Breast epithelium (tissue), 4 donors: Measurements from ENCODE around the gene HEBP2. TPM values are rescaled to one million over a fixed set of nuclear protein-coding genes. Genes with fewer than 3 reads are reported as not detected.

Source experiments
- DNase-seq, 2 donors: peaks; one replicate each; pipeline ENCODE4 v3.0.0-alpha.2; 2019; ENCODE audit warnings: low spot score in 2 of 2
- H3K27ac ChIP-seq, 2 donors: fragments of 200-600 bp; sonication (generic) in 1 of 2; one replicate each; pipeline ENCODE4 v1.5.1; 2016 to 2019; ENCODE audit warnings: mild to moderate bottlenecking in 1 of 2
- H3K27me3 ChIP-seq, 2 donors: fragments of 200-600 bp; sonication (generic) in 1 of 2; one replicate each; pipeline versions ENCODE4 v1.5.1 to v1.6.0; 2017 to 2019; ENCODE audit warnings: control low read depth in 1 of 2, mild to moderate bottlenecking in 1 of 2
- H3K36me3 ChIP-seq: fragments of 200-600 bp; one replicate; pipeline ENCODE4 v1.5.1; 2019
- H3K4me1 ChIP-seq, 2 donors: fragments of 200-600 bp; sonication (generic); one replicate each; pipeline ENCODE4 v1.5.1; 2016 to 2019; ENCODE audit warnings: control low read depth in 1 of 2
- H3K4me3 ChIP-seq, 3 donors: fragments of 200-600 bp; sonication (generic); 1 replicate in 2 of 3; 2 replicates in 1 of 3; pipeline ENCODE4 v1.5.1; 2016 to 2019; ENCODE audit warnings: mild to moderate bottlenecking in 3 of 3, moderate library complexity in 2 of 3
- H3K9me3 ChIP-seq, 2 donors: fragments of 200-600 bp; sonication (generic) in 1 of 2; one replicate each; pipeline ENCODE4 v1.5.1; 2016 to 2019; ENCODE audit warnings: control low read depth in 1 of 2
- CTCF ChIP-seq, 3 donors: fragments of 450-650 bp; IDR thresholded peaks; one replicate each; pipeline ENCODE4 v1.5.1; 2016 to 2017; ENCODE audit warnings: antibody characterized with exemption in 3 of 3, mild to moderate bottlenecking in 3 of 3, moderate library complexity in 3 of 3
- POLR2A ChIP-seq: fragments of 450-650 bp; IDR thresholded peaks from one replicate; pipeline ENCODE4 v1.6.1; 2016; ENCODE audit warnings: antibody characterized with exemption, mild to moderate bottlenecking, moderate library complexity
- POLR2AphosphoS5 ChIP-seq, 3 donors: sonication (generic); formaldehyde crosslinking; IDR thresholded peaks; one replicate each; pipeline ENCODE4 v1.6.1; 2017; ENCODE audit warnings: antibody characterized with exemption in 3 of 3
- intact Hi-C: fragments of 100-400 bp; cut with DNase I; formaldehyde crosslinking; loops from one replicate; pipeline ENCODE4 v1.15.1; 2023; ENCODE audit warnings: low total_unique reads
- total RNA-seq, 3 donors: library from RNA; depleted of rRNA; stranded (reverse); fragments of >200 nt; gene quantifications; one replicate each; pipeline ENCODE4 v1.1.0, GENCODE V29; 2016

HEBP2 gene
- total RNA-seq, 3 donors from 2014 or later: 66.2 to 321 (median 72.6) TPM

- no peak overlapping the region for H3K27ac ChIP-seq
These were observed 16.2 kb upstream of the HEBP2 start for GRCh38 chr6:138387577-138388368.

DNA sequence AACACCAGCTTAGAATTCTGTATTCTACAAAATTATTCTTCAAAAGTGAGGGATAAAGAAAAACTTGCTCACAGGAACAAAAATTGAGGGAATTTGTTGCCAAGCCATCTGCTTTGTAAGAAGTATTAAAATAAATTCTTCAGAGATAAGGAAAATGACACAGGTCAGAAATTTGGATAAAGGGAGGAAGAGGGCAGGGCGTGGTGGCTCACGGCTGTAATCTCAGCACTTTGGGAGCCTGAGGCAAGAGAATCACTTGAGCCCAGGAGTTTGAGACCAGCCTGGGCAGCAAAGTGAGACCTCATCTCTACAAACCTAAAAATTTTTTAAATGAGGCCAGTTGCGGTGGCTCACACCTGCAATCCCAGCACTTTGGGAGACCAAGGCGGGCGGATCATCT lies 14.5 kb upstream of the HEBP2 start:
- no peaks in the 10 kb centered on the region for H3K36me3 ChIP-seq
- H3K4me1 ChIP-seq: no peaks in the 10 kb centered on the region
- TF ChIP-seq CTCF (IDR thresholded peaks at IDR 0.05): no peak
- no peak for TF ChIP-seq POLR2AphosphoS5 (IDR thresholded peaks at IDR 0.05)
- TF ChIP-seq POLR2A: no peak
- no peak overlapping the region for H3K27ac ChIP-seq
- no peak for DNase-seq
- no peaks in the 10 kb centered on the region for H3K27me3 ChIP-seq
- no peaks in the 10 kb centered on the region for H3K9me3 ChIP-seq
- H3K4me3 ChIP-seq: no peak overlapping the region
- intact Hi-C loops: no loop called here

More at GRCh38 chr6:138387577-138388368, 16.2 kb upstream of the HEBP2 start:
- Histone ChIP-seq H3K27me3 (no peaks in the 10 kb centered on the region), H3K4me3 (no peak overlapping the region), H3K36me3 (no peaks in the 10 kb centered on the region), H3K9me3 (no peaks in the 10 kb centered on the region), H3K4me1 (no peaks in the 10 kb centered on the region)
- TF ChIP-seq CTCF (IDR thresholded peaks at IDR 0.05): no peak
- TF ChIP-seq POLR2AphosphoS5 (IDR thresholded peaks at IDR 0.05): no peak
- TF ChIP-seq POLR2A: no peak
- no peak for DNase-seq
- intact Hi-C loops: no loop called here

- no peaks in the 10 kb centered on the region for H3K9me3 ChIP-seq
- intact Hi-C loops: no loop called here
- H3K27me3 ChIP-seq: no peaks in the 10 kb centered on the region
- H3K36me3 ChIP-seq: no peaks in the 10 kb centered on the region
- DNase-seq: no peak
- TF ChIP-seq CTCF (IDR thresholded peaks at IDR 0.05) (no peak), POLR2A (no peak), POLR2AphosphoS5 (IDR thresholded peaks at IDR 0.05) (no peak)
- no peak overlapping the region for H3K27ac ChIP-seq
- no peaks in the 10 kb centered on the region for H3K4me1 ChIP-seq
- H3K4me3 ChIP-seq: no peak overlapping the region
These were observed 9.9 kb upstream of the HEBP2 start for GRCh38 chr6:138393871-138394783.

GRCh38 chr6:138396709-138397108 lies 7.3 kb upstream of the HEBP2 start:
- no peaks in the 10 kb centered on the region for H3K27me3 ChIP-seq
- H3K4me3 ChIP-seq: no peak overlapping the region
- DNase-seq: no peak
- no peaks in the 10 kb centered on the region for H3K4me1 ChIP-seq
- no peak for TF ChIP-seq POLR2A
- TF ChIP-seq POLR2AphosphoS5 (IDR thresholded peaks at IDR 0.05): no peak
- no peak for TF ChIP-seq CTCF (IDR thresholded peaks at IDR 0.05)
- no peak overlapping the region for H3K27ac ChIP-seq
- H3K36me3 ChIP-seq: no peaks in the 10 kb centered on the region
- intact Hi-C loops: no loop called here
- H3K9me3 ChIP-seq: no peaks in the 10 kb centered on the region
